ENCODE data around the gene SLC22A5. TPM values are rescaled to one million over a fixed set of nuclear protein-coding genes. Genes with fewer than 3 reads are reported as not detected.

SLC22A5 gene
- total and polyA plus RNA-seq, 9 donors: 5.2 to 37.5 (median 10.4) TPM

GRCh38 chr5:132416306-132417009 is 46.9 kb downstream of the SLC22A5 start:
- H3K4me3 ChIP-seq: no peak overlapping the region
- H3K9me3 ChIP-seq: no peaks in the 10 kb centered on the region
- DNase-seq: no peak
- H3K27ac ChIP-seq: no peak overlapping the region
- TF ChIP-seq EP300 (IDR thresholded peaks at IDR 0.05) (no peak), POLR2A (IDR thresholded peaks at IDR 0.05) (no peak), CTCF (IDR thresholded peaks at IDR 0.05) (no peak)
- H3K27me3 ChIP-seq: no peaks in the 10 kb centered on the region
- no peaks in the 10 kb centered on the region for H3K36me3 ChIP-seq
- intact Hi-C loops (cut with DNase I): loop anchor here in 2 of 4 donors (5.0 to 10.0 kb wide), 2 partner anchors 78 to 81 kb away; partner anchors contain the start of gene IRF1 (in 1 of the 2)
- peaks cover 15% of the 10 kb centered on the region for H3K4me1 ChIP-seq (ENCODE audit: insufficient read depth)
- 75 to 78% (median 76%) methylated on average over 6 of the region's 6 CpGs for WGBS, 3 donors

- intact Hi-C loops (cut with DNase I): loop anchor here in 2 of 4 donors (5.0 to 10.0 kb wide), 2 partner anchors 78 to 80 kb away; partner anchors contain the start of gene IRF1 (in 1 of the 2)
- DNase-seq: no peak
- TF ChIP-seq EP300 (IDR thresholded peaks at IDR 0.05) (no peak), POLR2A (IDR thresholded peaks at IDR 0.05) (no peak), CTCF (IDR thresholded peaks at IDR 0.05) (no peak)
- 75 to 79% (median 79%) methylated on average over 6 of the region's 6 CpGs for whole genome bisulfite sequencing, 3 donors
- no peaks in the 10 kb centered on the region for H3K36me3 ChIP-seq
- H3K9me3 ChIP-seq: no peaks in the 10 kb centered on the region
- H3K27ac ChIP-seq: no peak overlapping the region
- H3K4me3 ChIP-seq: no peak overlapping the region
- no peaks in the 10 kb centered on the region for H3K27me3 ChIP-seq
- peaks cover 15% of the 10 kb centered on the region for H3K4me1 ChIP-seq (ENCODE audit: insufficient read depth)
Observed at GRCh38 chr5:132417010-132417439, 47.5 kb downstream of the SLC22A5 start.

- H3K27ac ChIP-seq: no peak overlapping the region
- peaks cover 15% of the 10 kb centered on the region for H3K4me1 ChIP-seq (ENCODE audit: insufficient read depth)
- 83 to 84% (median 84%) methylated on average over 6 of the region's 6 CpGs for WGBS, 3 donors
- no peaks in the 10 kb centered on the region for H3K36me3 ChIP-seq
- H3K9me3 ChIP-seq: no peaks in the 10 kb centered on the region
- intact Hi-C loops (cut with DNase I): loop anchor here in 2 of 4 donors (5.0 to 10.0 kb wide), 2 partner anchors 77 to 80 kb away; partner anchors contain the start of gene IRF1 (in 1 of the 2)
- H3K27me3 ChIP-seq: no peaks in the 10 kb centered on the region
- TF ChIP-seq POLR2A (IDR thresholded peaks at IDR 0.05) (no peak), EP300 (IDR thresholded peaks at IDR 0.05) (no peak), CTCF (IDR thresholded peaks at IDR 0.05) (no peak)
- H3K4me3 ChIP-seq: no peak overlapping the region
- no peak for DNase-seq
Observed at GRCh38 chr5:132417461-132417860, 48.0 kb downstream of the SLC22A5 start.

- Histone ChIP-seq H3K9me3 (no peaks in the 10 kb centered on the region), H3K27me3 (no peaks in the 10 kb centered on the region), H3K36me3 (no peaks in the 10 kb centered on the region), H3K4me1 (ENCODE audit: insufficient read depth) (peaks cover 20% of the 10 kb centered on the region), H3K4me3 (no peak overlapping the region), H3K27ac (no peak overlapping the region)
- WGBS, 3 donors: 90 to 94% (median 94%) methylated on average over 4 of the region's 4 CpGs
- TF ChIP-seq POLR2A (IDR thresholded peaks at IDR 0.05) (no peak), EP300 (IDR thresholded peaks at IDR 0.05) (no peak), CTCF (IDR thresholded peaks at IDR 0.05) (no peak)
- DNase-seq: no peak
- intact Hi-C loops (cut with DNase I): loop anchor here in 2 of 4 donors (5.0 to 10.0 kb wide), 2 partner anchors 77 to 79 kb away; partner anchors contain the start of gene IRF1 (in 1 of the 2)
Observed at GRCh38 chr5:132417889-132418485, 48.5 kb downstream of the SLC22A5 start.
